Psoas muscle (tissue), 8 donors: Measurements from ENCODE around the gene CACNA1C. TPM values are rescaled to one million over a fixed set of nuclear protein-coding genes. Genes with fewer than 3 reads are reported as not detected.

Experiments used
- ATAC-seq, 4 donors: fragments of 200-7000 bp; cut with Tn5 transposase; one replicate each; pipeline ENCODE4 v1.9.1; 2020; ENCODE audit warnings: moderate library complexity in 3 of 4, mild to moderate bottlenecking in 2 of 4
- DNase-seq, 2 donors: peaks; one replicate each; pipeline ENCODE4 v3.0.0-alpha.2; 2020
- H3K27ac ChIP-seq: fragments of 200-600 bp; one replicate; pipeline ENCODE4 v1.8.0; 2022
- H3K27me3 ChIP-seq, 3 donors: fragments of 200-600 bp in 1 of 3; one replicate each; pipeline versions ENCODE4 v1.6.1 to v1.8.0; 2013 to 2022; ENCODE audit warnings: low read length in 2 of 3, mild to moderate bottlenecking in 2 of 3, moderate library complexity in 1 of 3; ENCODE audit not compliant: insufficient read depth in 3 of 3
- H3K36me3 ChIP-seq, 2 donors: fragments of 200-600 bp in 1 of 2; one replicate each; pipeline versions ENCODE4 v1.6.1 to v1.8.0; 2013 to 2022; ENCODE audit warnings: low read depth in 1 of 2, mild to moderate bottlenecking in 1 of 2, moderate library complexity in 1 of 2; ENCODE audit not compliant: insufficient read depth in 1 of 2
- H3K4me1 ChIP-seq: fragments of 200-600 bp; one replicate; pipeline ENCODE4 v1.8.0; 2022
- H3K4me3 ChIP-seq: fragments of 200-600 bp; one replicate; pipeline ENCODE4 v1.8.0; 2022; ENCODE audit warnings: mild to moderate bottlenecking
- H3K9me3 ChIP-seq: fragments of 200-600 bp; one replicate; pipeline ENCODE4 v1.8.0; 2022
- CTCF ChIP-seq: fragments of 200-600 bp; IDR thresholded peaks from one replicate; pipeline ENCODE4 v1.8.0; 2022; ENCODE audit warnings: antibody characterized with exemption
- WGBS, 3 donors: extraction: QIAGEN DNeasy Blood & Tissue Kit; methylation state at CpG; one replicate each; pipeline versions ENCODE4 v1.1.6 to v1.1.7; 2013; 5-methylcytosine and 5-hydroxymethylcytosine counted together
- intact Hi-C, 2 donors: fragments of 100-400 bp; cut with DNase I; formaldehyde crosslinking; loops; one replicate each; pipeline versions ENCODE4 v1.11.0 to v1.14.2; 2022
- polyA plus RNA-seq, 3 donors: library from polyadenylated mRNA; stranded (reverse); fragments of 200-250 nt; gene quantifications; one replicate each; pipeline ENCODE4 v1.2.3, GENCODE V29; 2013
- total RNA-seq, 4 donors: library from RNA; stranded (reverse); fragmentation: NEBNext Ultra II Directional in 2 of 4; extraction: Animal tissue kit (Norgen Biotek cat#: 25700) in 2 of 4; gene quantifications; one replicate each; pipeline versions ENCODE4 v1.2.1 to v1.2.4, GENCODE V29; 2021 to 2023
- donor health status: healthy with polysubstance abuse.
- donor health status: DM: no; HTN: no; CAD: no; lungs with moderate emphysema.
- donor health status: Bipolar disorder and iron deficiency.
- donor health status: healthy.
- donor health status: DM: yes; HTN: yes; CAD: no.
- donor health status: DM: no; HTN: no; CAD: no.
- donor health status: DM: no; HTN: no; CAD: no.
- donor health status: DM: yes; HTN: yes; CAD: no.

CACNA1C gene
- total and polyA plus RNA-seq, 7 donors: 0.26 to 2.9 (median 0.95) TPM

DNA sequence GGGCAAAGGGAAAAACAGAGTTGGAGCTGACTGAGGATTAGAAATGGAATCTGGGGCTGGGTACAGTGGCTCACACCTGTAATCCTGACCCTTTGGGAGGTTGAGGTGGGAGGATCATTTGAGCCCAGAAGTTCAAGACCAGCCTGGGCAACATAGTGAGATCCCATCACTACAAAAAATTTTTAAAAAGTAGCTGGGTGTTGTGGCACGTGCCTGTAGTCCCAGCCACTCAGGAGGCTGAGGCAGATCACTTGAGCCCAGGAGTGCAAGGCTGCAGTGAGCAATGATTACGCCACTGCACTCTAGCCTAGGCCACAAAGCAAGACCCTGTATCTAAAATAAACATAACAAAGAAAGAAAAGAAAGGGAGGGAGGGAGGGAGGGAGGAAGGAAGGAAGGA is 33.7 kb upstream of the CACNA1C start:
- 81 to 90% (median 84%) methylated on average over 2 of the region's 2 CpGs for WGBS, 3 donors
- Histone ChIP-seq H3K27ac (no peak overlapping the region), H3K4me1 (peaks cover under 1% of the 10 kb centered on the region)

DNA sequence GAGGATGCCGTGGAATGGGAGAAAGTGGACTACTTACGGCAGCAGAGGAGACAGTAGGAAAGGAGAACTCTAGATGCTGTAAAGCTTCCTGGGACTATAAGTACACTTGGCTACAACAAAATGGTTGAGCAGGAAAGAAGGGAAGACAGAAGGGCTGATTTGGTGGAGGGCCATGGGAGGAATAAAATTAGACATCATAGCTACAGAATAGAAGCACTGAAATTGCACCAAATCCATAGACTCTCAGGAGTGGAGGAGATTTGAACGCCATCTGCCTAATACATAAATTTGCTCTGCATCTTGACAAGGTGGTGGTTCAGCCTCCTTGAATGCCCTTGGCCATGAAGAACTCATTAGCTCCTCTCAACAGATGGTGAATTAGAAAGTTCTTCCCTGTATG is 32.3 kb upstream of the CACNA1C start:
- DNase-seq: no peak
- H3K36me3 ChIP-seq: no peaks in the 10 kb centered on the region
- no peak for TF ChIP-seq CTCF
- peaks cover 0 to 22% (median 3%) of the 10 kb centered on the region in 3 donors for H3K27me3 ChIP-seq
- H3K4me1 ChIP-seq: no peaks in the 10 kb centered on the region
- H3K27ac ChIP-seq: no peak overlapping the region
- no peak for ATAC-seq
- no peak overlapping the region for H3K4me3 ChIP-seq
- no peaks in the 10 kb centered on the region for H3K9me3 ChIP-seq
- intact Hi-C loops: no loop called here
- 88 to 94% (median 90%) methylated on average over 3 of the region's 3 CpGs for WGBS, 3 donors

More for the DNA sequence above, 33.7 kb upstream of the CACNA1C start:
- Histone ChIP-seq H3K4me3 (no peak overlapping the region), H3K36me3 (no peaks in the 10 kb centered on the region), H3K9me3 (no peaks in the 10 kb centered on the region), H3K27me3 (peaks cover 0 to 17% (median 0%) of the 10 kb centered on the region in 3 donors)
- ATAC-seq (no peak), DNase-seq (no peak)
- no peak for TF ChIP-seq CTCF
- intact Hi-C loops: no loop called here

DNA sequence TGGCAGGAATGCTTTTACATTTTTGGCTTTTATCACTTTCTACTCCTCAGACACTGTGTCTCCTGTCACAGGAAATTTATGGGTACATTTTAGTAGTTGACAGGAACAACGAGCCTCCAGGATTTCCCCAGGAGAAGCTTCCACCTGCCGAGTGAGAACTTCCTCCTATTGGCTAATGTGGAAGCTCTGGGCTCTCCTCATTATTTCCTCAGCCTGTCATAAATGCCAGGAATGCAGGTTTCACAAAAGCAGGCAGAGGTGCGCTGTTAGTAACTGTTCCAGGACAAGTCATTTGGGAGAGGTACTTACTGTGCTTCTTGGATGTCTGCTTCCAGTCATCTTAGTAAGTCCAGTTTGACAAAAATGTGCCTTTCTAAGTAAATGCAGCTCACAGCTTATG is 29.4 kb upstream of the CACNA1C start:
- H3K36me3 ChIP-seq: no peaks in the 10 kb centered on the region
- intact Hi-C loops: no loop called here
- no peak overlapping the region for H3K4me3 ChIP-seq
- no peaks in the 10 kb centered on the region for H3K4me1 ChIP-seq
- H3K27ac ChIP-seq: no peak overlapping the region
- ATAC-seq (no peak), DNase-seq (no peak)
- TF ChIP-seq CTCF: no peak
- no peaks in the 10 kb centered on the region for H3K9me3 ChIP-seq
- peaks cover 0 to 32% (median 3%) of the 10 kb centered on the region in 3 donors for H3K27me3 ChIP-seq
- WGBS, 3 donors: 27 to 28% (median 27%) methylated on average over 3 of the region's 3 CpGs

DNA sequence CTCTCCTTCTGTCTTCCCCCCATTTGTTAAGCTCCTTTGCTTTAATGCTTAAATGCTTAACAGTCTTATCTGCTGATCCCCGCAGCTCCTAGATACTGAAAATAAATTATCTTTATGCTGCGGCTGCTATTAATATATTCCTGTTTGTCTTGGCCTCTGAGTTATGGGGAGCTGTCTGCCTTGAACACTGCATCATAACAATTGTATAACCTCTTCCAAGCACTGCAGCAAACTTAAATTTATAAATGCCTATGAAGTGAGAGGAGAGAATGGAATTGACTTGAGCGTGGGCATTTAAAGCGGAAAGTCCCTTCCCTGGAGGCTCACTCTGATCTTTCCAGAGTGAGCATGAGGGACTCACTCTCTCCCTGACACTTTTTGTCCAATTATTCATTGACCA is 25.4 kb upstream of the CACNA1C start:
- Histone ChIP-seq H3K27ac (no peak overlapping the region), H3K4me1 (no peaks in the 10 kb centered on the region), H3K4me3 (no peak overlapping the region), H3K36me3 (no peaks in the 10 kb centered on the region), H3K9me3 (no peaks in the 10 kb centered on the region), H3K27me3 (peaks cover 0 to 46% (median 3%) of the 10 kb centered on the region in 3 donors)
- intact Hi-C loops: no loop called here
- 68 to 76% (median 73%) methylated on average over 4 of the region's 4 CpGs for WGBS, 3 donors
- no peak for DNase-seq
- no peak for TF ChIP-seq CTCF
- no peak for ATAC-seq

GRCh38 chr12:2029851-2030250 is 22.9 kb upstream of the CACNA1C start:
- intact Hi-C loops: no loop called here
- H3K27me3 ChIP-seq: peaks cover 0 to 34% (median 0%) of the 10 kb centered on the region in 3 donors
- no peaks in the 10 kb centered on the region for H3K9me3 ChIP-seq
- H3K4me3 ChIP-seq: no peak overlapping the region
- no peak overlapping the region for H3K27ac ChIP-seq
- no peak for DNase-seq
- no peak for TF ChIP-seq CTCF
- H3K4me1 ChIP-seq: peaks cover 5% of the 10 kb centered on the region
- ATAC-seq: no peak
- no peaks in the 10 kb centered on the region for H3K36me3 ChIP-seq
- WGBS, 3 donors: 89 to 92% (median 90%) methylated on average over 3 of the region's 3 CpGs
